K562 (cell line): Measurements from ENCODE around the gene IVL. TPM values are rescaled to one million over a fixed set of nuclear protein-coding genes. Genes with fewer than 3 reads are reported as not detected.

Experiments
- polyA plus RNA-seq, 8 experiments: library from polyadenylated mRNA; depleted of rRNA in 4 of 8; stranded (reverse) in 5 of 8; unstranded in 3 of 8; fragments of >200 nt; fragmentation: Nextera tagmentation in 2 of 8; fragmentation: Illumina TruSeq in 1 of 8; extraction: Ambion mirVana in 2 of 8; extraction: Trizol in 1 of 8; gene quantifications; 2 replicates each; pipeline versions ENCODE4 v1.2.1 to v1.2.3, GENCODE V29; 2011 to 2014; ENCODE audit warnings: inconsistent platforms in 1 of 8, missing spikeins in 1 of 8
- total RNA-seq, 7 experiments: library from RNA; depleted of rRNA in 6 of 7; stranded (reverse); fragments of >200 nt in 6 of 7; fragmentation: Illumina TruSeq in 2 of 7; extraction: Trizol in 2 of 7; gene quantifications; 2 replicates each; pipeline versions ENCODE4 v1.2.1 to v1.2.3, GENCODE V29; 2011 to 2021; ENCODE audit warnings: low replicate concordance in 1 of 7

IVL gene
- total and polyA plus RNA-seq, 9 of the 15 experiments (the other 6 are each of a cell fraction or from before 2014, with no cell fraction given) = not detected

Other genes with a start within 250 kb of the IVL start
Only the 7 nearest of the 26 such genes appear.
- not detected in 2 replicates for gene LCE1A, start 81.1 kb upstream of the IVL start, total RNA-seq (2014; rRNA removed)
- gene LCE1A, start 81.1 kb upstream of the IVL start, total RNA-seq (2014; rRNA removed; fragmentation: Illumina TruSeq; extraction: Trizol) = not detected in 2 replicates
- not detected in 2 replicates for gene LCE1A, start 81.1 kb upstream of the IVL start, total RNA-seq (2015; rRNA removed; fragmentation: Illumina TruSeq; extraction: Trizol)
- gene LCE1A, start 81.1 kb upstream of the IVL start, total RNA-seq (2021) = not detected in 2 replicates
- gene LCE1A, start 81.1 kb upstream of the IVL start, polyA plus RNA-seq (2011; rRNA removed) = not detected in 2 replicates
- not detected in 2 replicates for gene LCE1A, start 81.1 kb upstream of the IVL start, polyA plus RNA-seq (2014; fragmentation: Illumina TruSeq; extraction: Trizol)
- not detected for gene LCE1A, start 81.1 kb upstream of the IVL start, polyA plus RNA-seq (2014; fragmentation: Nextera tagmentation; extraction: Ambion mirVana)
- gene LCE1A, start 81.1 kb upstream of the IVL start, polyA plus RNA-seq (2014; rRNA removed) = not detected in 2 replicates
- not detected in 2 replicates for gene LCE6A, start 65.7 kb upstream of the IVL start, total RNA-seq (2014; rRNA removed)
- gene LCE6A, start 65.7 kb upstream of the IVL start, total RNA-seq (2014; rRNA removed; fragmentation: Illumina TruSeq; extraction: Trizol) = not detected in 2 replicates
- not detected in 2 replicates for gene LCE6A, start 65.7 kb upstream of the IVL start, total RNA-seq (2015; rRNA removed; fragmentation: Illumina TruSeq; extraction: Trizol)
- gene LCE6A, start 65.7 kb upstream of the IVL start, total RNA-seq (2021) = not detected in 2 replicates
- not detected in 2 replicates for gene LCE6A, start 65.7 kb upstream of the IVL start, polyA plus RNA-seq (2011; rRNA removed)
- gene LCE6A, start 65.7 kb upstream of the IVL start, polyA plus RNA-seq (2014; fragmentation: Illumina TruSeq; extraction: Trizol) = not detected in 2 replicates
- gene LCE6A, start 65.7 kb upstream of the IVL start, polyA plus RNA-seq (2014; fragmentation: Nextera tagmentation; extraction: Ambion mirVana) = not detected
- not detected in 2 replicates for gene LCE6A, start 65.7 kb upstream of the IVL start, polyA plus RNA-seq (2014; rRNA removed)
- not detected in 2 replicates for gene LCE7A, start 48.5 kb upstream of the IVL start, total RNA-seq (2014; rRNA removed)
- not detected in 2 replicates for gene LCE7A, start 48.5 kb upstream of the IVL start, total RNA-seq (2014; rRNA removed; fragmentation: Illumina TruSeq; extraction: Trizol)
- not detected in 2 replicates for gene LCE7A, start 48.5 kb upstream of the IVL start, total RNA-seq (2015; rRNA removed; fragmentation: Illumina TruSeq; extraction: Trizol)
- not detected in 2 replicates for gene LCE7A, start 48.5 kb upstream of the IVL start, total RNA-seq (2021)
- not detected in 2 replicates for gene LCE7A, start 48.5 kb upstream of the IVL start, polyA plus RNA-seq (2011; rRNA removed)
- gene LCE7A, start 48.5 kb upstream of the IVL start, polyA plus RNA-seq (2014; fragmentation: Illumina TruSeq; extraction: Trizol) = not detected in 2 replicates
- not detected for gene LCE7A, start 48.5 kb upstream of the IVL start, polyA plus RNA-seq (2014; fragmentation: Nextera tagmentation; extraction: Ambion mirVana)
- gene LCE7A, start 48.5 kb upstream of the IVL start, polyA plus RNA-seq (2014; rRNA removed) = not detected in 2 replicates
- gene SMCP, start 30.2 kb upstream of the IVL start, total RNA-seq (2014; rRNA removed) = not detected in 2 replicates
- gene SMCP, start 30.2 kb upstream of the IVL start, total RNA-seq (2014; rRNA removed; fragmentation: Illumina TruSeq; extraction: Trizol) = not detected in 2 replicates
- gene SMCP, start 30.2 kb upstream of the IVL start, total RNA-seq (2015; rRNA removed; fragmentation: Illumina TruSeq; extraction: Trizol) = not detected in 2 replicates
- gene SMCP, start 30.2 kb upstream of the IVL start, total RNA-seq (2021) = not detected in 2 replicates
- not detected in 2 replicates for gene SMCP, start 30.2 kb upstream of the IVL start, polyA plus RNA-seq (2011; rRNA removed)
- not detected in 2 replicates for gene SMCP, start 30.2 kb upstream of the IVL start, polyA plus RNA-seq (2014; fragmentation: Illumina TruSeq; extraction: Trizol)
- not detected for gene SMCP, start 30.2 kb upstream of the IVL start, polyA plus RNA-seq (2014; fragmentation: Nextera tagmentation; extraction: Ambion mirVana)
- not detected in 2 replicates for gene SMCP, start 30.2 kb upstream of the IVL start, polyA plus RNA-seq (2014; rRNA removed)
- not detected in 2 replicates for gene SPRR5, start 38.7 kb downstream of the IVL start, total RNA-seq (2014; rRNA removed)
- not detected in 2 replicates for gene SPRR5, start 38.7 kb downstream of the IVL start, total RNA-seq (2014; rRNA removed; fragmentation: Illumina TruSeq; extraction: Trizol)
- gene SPRR5, start 38.7 kb downstream of the IVL start, total RNA-seq (2015; rRNA removed; fragmentation: Illumina TruSeq; extraction: Trizol) = not detected in 2 replicates
- not detected in 2 replicates for gene SPRR5, start 38.7 kb downstream of the IVL start, total RNA-seq (2021)
- not detected in 2 replicates for gene SPRR5, start 38.7 kb downstream of the IVL start, polyA plus RNA-seq (2011; rRNA removed)
- gene SPRR5, start 38.7 kb downstream of the IVL start, polyA plus RNA-seq (2014; fragmentation: Illumina TruSeq; extraction: Trizol) = not detected in 2 replicates
- gene SPRR5, start 38.7 kb downstream of the IVL start, polyA plus RNA-seq (2014; fragmentation: Nextera tagmentation; extraction: Ambion mirVana) = not detected
- not detected in 2 replicates for gene SPRR5, start 38.7 kb downstream of the IVL start, polyA plus RNA-seq (2014; rRNA removed)
- not detected in 2 replicates for gene SPRR4, start 62.1 kb downstream of the IVL start, total RNA-seq (2014; rRNA removed)
- gene SPRR4, start 62.1 kb downstream of the IVL start, total RNA-seq (2014; rRNA removed; fragmentation: Illumina TruSeq; extraction: Trizol) = not detected in 2 replicates
- not detected in 2 replicates for gene SPRR4, start 62.1 kb downstream of the IVL start, total RNA-seq (2015; rRNA removed; fragmentation: Illumina TruSeq; extraction: Trizol)
- gene SPRR4, start 62.1 kb downstream of the IVL start, total RNA-seq (2021) = not detected in 2 replicates
- gene SPRR4, start 62.1 kb downstream of the IVL start, polyA plus RNA-seq (2011; rRNA removed) = not detected in 2 replicates
- gene SPRR4, start 62.1 kb downstream of the IVL start, polyA plus RNA-seq (2014; fragmentation: Illumina TruSeq; extraction: Trizol) = not detected in 2 replicates
- not detected for gene SPRR4, start 62.1 kb downstream of the IVL start, polyA plus RNA-seq (2014; fragmentation: Nextera tagmentation; extraction: Ambion mirVana)
- gene SPRR4, start 62.1 kb downstream of the IVL start, polyA plus RNA-seq (2014; rRNA removed) = not detected in 2 replicates
- gene SPRR1A, start 75.5 kb downstream of the IVL start, total RNA-seq (2014; rRNA removed) = not detected in 2 replicates
- not detected in 2 replicates for gene SPRR1A, start 75.5 kb downstream of the IVL start, total RNA-seq (2014; rRNA removed; fragmentation: Illumina TruSeq; extraction: Trizol)
- gene SPRR1A, start 75.5 kb downstream of the IVL start, total RNA-seq (2015; rRNA removed; fragmentation: Illumina TruSeq; extraction: Trizol) = not detected in 2 replicates
- gene SPRR1A, start 75.5 kb downstream of the IVL start, total RNA-seq (2021) = not detected in 2 replicates
- not detected in 2 replicates for gene SPRR1A, start 75.5 kb downstream of the IVL start, polyA plus RNA-seq (2011; rRNA removed)
- gene SPRR1A, start 75.5 kb downstream of the IVL start, polyA plus RNA-seq (2014; fragmentation: Illumina TruSeq; extraction: Trizol) = not detected in 2 replicates
- gene SPRR1A, start 75.5 kb downstream of the IVL start, polyA plus RNA-seq (2014; fragmentation: Nextera tagmentation; extraction: Ambion mirVana) = not detected
- gene SPRR1A, start 75.5 kb downstream of the IVL start, polyA plus RNA-seq (2014; rRNA removed) = not detected in 2 replicates